ENCODE data around the gene TUBA3C.
"Not testable (repeated sequence)": the region's sequence is repeated elsewhere in the genome, so short reads cannot be mapped to it uniquely, and the experiment has no call there.

Gene TUBA3C

DNA sequence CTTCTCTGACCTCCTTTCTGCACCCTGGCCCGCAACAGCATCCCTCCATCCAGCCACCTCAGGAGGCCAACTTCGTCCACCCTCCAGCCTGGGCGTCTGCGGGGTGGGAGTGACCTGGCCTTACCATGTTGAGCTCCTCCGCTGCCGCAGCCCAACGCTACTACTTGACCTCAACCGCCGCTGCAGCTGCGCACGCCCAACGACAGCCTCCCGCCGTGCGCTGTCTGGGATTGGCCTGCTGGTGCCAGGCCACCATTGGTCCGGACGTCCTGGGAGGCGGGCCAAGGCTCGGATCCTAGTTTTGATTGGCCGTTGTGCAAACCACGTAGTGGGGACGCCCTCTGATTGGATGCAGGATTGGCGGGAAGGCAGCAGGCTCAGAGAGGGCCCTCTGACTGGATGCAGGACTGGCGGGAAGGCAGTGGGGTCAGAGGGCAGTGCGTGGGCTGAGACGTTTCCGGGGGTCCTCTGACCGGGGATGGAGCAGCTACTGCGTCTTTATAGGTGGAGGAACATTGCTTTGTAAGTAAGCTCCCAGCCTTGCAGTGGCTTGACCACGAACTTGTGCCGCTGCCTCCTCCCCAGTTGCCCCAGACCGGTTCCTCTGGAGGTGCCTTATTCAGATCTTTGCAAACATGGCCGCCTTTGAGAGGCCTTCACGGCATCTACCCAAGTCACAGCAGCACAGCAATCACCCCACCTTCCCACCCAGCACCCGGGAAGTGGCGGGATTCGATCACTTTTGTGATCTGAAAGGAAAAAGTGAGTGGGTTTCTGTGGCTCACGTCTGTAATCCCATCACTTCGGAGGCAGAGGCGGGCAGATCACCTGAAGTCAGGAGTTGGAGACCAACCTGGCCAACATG is at the start of gene TUBA3C:
TUBA3C (minus strand) TSS at position 204 of the 865 bp plus-strand sequence; CDS start at position 127, 77 bp downstream.
- intact Hi-C loops (cut with DNase I) = no loop called here
- peak in 4 of 42 donors; percentile 6 to 39 (median 32) for DNase-seq

DNA sequence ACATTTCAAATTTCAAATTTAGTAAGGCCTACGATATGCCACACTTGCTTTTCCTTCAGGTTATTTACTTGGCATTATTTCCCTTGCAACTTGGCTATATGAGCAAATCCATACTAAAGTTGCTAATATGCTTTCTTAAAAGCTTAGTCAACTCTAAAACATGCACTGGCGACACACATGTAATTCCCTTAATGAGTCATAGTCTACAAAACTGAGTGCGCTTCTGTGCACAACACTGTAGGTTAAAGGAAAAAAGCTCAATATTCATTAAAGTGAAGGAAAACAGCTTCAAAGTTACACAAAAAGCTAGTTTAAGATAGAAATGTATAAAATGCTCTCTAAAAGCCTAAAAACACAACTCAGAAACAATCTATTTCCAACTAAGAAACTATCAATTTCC is 25.8 kb upstream of the TUBA3C start:
- DNase-seq; intact Hi-C loops (cut with DNase I): not testable (repeated sequence)

DNA sequence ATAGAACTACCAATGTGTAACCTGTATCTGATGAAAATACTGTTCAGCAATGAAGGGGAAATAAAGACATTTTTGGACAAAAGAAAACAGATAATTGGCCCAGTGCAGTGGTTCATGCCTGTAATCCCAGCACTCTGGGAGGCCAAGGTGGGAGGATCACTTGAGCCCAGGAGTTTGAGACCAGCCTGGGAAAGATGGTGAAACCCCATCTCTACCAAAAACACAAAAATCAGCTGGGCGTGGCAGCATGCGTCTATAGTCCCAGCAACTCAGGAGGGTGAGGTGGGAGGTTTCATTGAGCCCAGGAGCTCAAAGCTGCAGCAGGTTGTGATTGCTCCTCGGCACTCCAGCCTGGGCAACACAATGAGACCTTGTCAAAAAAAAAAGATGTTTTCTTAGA is 11.0 kb upstream of the TUBA3C start:
- DNase-seq = peak in 1 of 42 donors; percentile 10
- intact Hi-C loops (cut with DNase I) = not testable (repeated sequence)

DNA sequence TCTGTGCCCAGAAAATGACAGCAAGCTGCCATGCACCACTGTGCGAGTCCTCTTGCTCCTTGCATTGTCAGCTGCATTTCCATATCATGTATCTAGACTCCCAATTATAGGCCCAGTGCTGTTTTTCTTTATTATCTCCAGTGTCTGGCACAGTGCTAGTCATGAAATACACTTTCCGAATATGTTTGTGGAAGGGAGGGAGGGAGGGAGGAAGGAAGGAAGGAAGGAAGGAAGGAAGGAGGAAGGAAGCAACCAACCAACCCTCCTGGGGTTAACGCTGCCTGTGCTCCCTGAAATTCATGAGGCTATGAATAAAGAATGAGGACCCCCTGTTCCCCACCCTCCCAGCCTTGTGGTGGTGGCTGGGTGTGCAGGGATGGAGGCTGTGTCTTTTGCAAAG is 8.3 kb upstream of the TUBA3C start:
- DNase-seq; intact Hi-C loops (cut with DNase I): not testable (repeated sequence)

DNA sequence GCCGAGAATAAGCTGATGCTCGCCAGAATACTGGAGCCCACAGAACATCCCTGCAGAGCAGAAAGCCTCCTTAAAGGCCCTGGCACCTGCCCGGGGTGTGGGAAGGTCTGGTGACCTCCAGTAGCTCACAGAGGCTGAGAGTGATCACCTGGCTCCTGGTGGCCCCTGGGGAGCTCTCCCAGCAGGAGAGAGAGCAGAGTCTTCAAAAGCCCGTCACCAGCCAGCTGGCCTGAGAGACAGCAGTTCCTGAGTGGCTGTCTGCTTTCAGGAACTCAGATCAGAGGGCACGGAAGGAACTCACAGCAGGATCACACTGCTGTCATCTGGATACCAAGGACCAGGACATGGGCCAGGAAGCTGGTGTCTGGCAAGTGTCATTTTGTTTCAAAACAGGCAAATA is 7.7 kb upstream of the TUBA3C start:
- DNase-seq = peak in 2 of 42 donors; percentile 34 to 37
- intact Hi-C loops (cut with DNase I) = not testable (repeated sequence)

DNA sequence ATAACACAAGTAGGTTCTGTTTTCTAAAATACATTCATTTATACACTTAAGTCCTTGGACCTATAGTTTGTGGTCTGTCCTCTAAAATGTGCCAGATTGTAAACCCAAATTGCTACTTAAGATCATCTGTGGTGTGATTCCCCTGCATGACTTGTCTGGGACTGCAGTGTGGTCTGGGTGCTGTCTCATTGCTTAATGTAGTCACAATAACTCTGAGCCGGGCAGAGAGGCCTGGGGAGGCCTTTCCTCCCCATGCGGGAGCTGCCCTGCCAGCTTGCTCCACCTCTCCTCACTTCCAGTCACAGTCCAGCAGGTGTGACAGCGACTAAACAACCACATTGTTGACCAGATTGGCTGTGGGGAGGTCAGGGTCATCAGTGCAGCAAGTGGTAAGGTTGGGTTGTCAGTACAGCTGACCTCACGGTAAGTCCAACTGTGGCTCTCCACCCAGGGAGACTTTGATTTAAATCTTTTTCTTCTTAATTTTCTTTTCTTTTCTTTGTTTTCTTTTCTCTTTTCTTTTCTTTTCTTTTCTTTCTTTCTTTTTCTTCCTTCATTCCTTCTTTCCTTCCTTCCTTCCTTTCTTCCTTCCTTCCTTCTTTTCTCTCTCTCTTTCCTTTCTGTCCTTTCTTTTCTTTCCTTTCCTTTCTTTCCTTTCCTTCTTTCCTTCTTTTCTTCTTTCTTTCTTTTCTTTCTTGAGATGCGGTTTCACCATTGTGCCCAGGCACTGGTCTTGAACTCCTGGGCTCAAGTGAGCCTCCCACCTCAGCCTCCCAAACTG is 4.4 kb upstream of the TUBA3C start:
- intact Hi-C loops (cut with DNase I) = no loop called here
- peak in 2 of 42 donors; percentile 15 to 23 for DNase-seq

DNA sequence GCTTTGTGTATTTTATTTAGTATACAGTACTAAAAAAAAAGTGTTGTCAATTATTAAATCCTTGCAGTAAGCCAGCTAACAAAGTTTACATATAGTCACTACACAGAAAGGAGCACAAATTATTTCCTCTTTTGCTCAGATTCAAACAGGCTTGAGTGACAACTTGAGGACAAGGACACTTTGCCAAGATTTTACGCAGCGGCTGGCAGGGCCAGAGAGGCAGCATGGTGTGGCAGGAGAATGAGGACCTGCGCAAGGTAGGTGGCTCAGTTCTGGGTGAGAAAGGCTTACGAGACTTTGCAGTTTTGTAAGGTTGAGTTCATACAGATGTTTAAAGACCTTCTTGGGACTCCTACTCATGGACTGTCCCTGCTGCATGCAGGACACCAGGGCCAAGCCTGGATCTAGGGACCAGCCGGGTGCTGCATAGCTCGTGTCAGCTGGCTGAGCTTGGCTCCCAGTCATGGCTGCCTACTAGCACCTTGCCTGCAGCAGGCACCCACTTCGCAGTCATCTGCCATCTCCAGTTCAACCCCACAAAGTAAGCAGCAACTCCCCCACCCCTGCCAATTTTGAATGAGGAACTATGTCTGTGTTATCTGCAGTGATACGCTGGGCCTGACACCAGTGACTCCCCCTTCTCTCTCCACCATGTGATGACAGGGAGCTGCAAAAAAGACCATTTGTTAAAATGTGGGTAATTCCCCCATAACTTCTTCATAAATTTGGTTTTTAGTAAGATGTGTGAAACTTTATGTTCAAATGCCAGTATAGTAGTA is 3.7 kb upstream of the TUBA3C start:
- intact Hi-C loops (cut with DNase I) = no loop called here
- DNase-seq = peak in 3 of 42 donors; percentile 24 to 34 (median 28)

DNA sequence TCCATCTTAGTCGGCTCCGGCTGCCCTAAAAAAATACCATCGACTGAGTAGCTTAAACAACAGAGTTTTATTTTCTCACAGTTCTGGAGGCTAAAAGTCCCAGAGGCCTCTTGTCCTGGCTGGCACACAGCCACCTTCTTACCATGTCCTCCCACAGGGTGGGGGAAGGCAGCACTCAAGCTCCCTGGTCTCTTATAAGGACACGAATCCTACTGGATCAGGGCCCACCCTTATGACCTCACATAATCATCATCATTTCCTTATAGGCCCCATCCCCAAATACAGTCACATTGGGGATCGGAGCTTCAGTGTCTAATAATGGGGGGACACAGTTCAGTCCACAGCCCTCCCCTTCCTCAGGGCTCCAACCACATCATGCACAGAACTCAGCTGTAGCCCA is 2.6 kb upstream of the TUBA3C start:
- intact Hi-C loops (cut with DNase I) = no loop called here
- peak in 2 of 42 donors; percentile 2 to 35 for DNase-seq

DNA sequence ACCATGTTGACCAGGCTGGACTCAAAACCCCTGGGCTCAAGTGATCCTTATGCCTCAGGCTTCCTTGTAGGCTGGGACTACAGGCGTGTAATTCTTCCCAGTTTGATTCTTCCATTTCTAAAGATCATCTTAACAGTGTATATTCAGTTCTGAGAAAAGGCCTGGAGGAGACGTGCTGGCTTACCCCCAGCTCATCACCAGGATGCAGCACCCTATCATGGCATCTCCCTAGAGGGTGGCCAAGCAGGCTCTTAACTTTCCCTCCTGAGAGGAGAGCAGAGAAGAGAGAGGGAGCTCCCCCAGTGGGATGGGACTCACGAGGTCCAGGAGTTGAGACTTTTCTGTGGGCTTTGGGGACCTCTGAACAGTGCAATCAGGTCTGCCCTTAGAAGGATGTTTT is 2.1 kb upstream of the TUBA3C start:
- DNase-seq = peak in 1 of 42 donors; percentile 5
- intact Hi-C loops (cut with DNase I) = no loop called here

DNA sequence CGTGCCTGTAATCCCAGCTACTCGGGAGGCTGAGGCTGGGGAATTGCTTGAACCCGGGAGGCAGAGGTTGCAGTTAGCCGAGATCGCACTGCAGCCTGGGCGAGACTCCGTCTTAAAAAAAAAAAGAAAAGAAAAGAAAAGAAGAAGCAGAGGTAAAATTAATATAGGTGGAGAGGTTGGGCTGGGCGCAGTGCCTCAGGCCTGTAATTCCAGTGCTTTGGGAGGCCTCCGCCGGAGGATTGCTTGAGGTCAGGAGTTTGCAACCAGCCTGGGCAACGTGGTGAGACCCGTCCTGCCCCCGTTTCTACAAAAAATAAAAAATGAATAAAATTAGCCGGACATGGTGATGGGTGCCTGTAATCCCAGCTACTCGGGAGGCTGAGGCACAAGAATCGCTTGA is 912 bp upstream of the TUBA3C start:
- peak in 4 of 42 donors; percentile 2 to 33 (median 18) for DNase-seq
- intact Hi-C loops (cut with DNase I) = no loop called here

DNA sequence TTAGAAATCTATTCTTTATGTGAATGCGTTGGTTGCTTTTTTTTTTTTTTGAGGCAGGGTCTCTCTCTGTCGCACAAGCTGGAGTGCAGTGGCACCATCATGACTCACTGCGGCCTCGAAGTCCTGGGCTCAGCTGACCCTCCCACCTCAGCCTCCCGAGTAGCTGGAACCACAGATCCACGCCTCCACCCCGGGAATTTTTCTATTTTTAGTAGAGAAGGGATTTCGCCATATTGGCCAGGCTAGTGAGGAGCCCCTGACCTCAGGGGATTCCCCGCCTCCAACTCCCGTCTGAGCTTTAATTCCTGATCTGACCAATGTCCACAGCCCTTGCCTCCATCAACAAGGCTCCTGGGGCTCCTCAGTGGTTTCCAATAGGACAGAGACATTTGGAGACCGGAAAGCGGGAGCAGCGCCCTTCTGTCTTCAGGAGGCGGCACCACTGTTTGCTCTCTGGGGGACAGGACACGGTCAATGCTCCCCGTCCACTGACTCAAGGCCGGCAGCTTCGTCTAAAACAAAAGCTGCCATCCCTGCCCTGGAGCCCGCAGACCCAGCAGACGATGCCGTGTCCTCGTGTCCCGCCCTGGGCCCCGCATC is 503 bp downstream of the TUBA3C start:
- peak in 2 of 42 donors; percentile 7 to 25 for DNase-seq
- intact Hi-C loops (cut with DNase I) = no loop called here

DNA sequence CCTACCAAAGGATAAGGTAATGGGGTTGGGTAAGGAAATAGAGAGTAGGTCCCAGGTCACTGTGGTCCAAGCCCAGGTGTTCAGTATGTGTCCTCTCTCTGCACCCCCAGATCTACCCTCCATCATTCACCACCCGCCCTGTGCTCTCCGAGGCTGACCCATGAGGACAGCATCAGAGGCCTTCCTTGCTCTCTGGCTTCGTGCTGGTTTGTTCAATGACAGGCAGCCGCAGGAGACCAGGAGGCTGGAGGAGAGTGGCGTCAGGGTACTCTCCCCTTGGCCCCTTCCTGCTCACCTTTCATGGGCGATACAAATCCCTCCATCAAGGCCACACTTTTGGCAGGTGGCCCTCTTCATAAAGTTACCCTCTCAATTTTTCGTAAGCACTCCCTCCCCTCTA is 1.7 kb downstream of the TUBA3C start:
- peak in 4 of 42 donors; percentile 2 to 38 (median 8) for DNase-seq
- intact Hi-C loops (cut with DNase I) = no loop called here

DNA sequence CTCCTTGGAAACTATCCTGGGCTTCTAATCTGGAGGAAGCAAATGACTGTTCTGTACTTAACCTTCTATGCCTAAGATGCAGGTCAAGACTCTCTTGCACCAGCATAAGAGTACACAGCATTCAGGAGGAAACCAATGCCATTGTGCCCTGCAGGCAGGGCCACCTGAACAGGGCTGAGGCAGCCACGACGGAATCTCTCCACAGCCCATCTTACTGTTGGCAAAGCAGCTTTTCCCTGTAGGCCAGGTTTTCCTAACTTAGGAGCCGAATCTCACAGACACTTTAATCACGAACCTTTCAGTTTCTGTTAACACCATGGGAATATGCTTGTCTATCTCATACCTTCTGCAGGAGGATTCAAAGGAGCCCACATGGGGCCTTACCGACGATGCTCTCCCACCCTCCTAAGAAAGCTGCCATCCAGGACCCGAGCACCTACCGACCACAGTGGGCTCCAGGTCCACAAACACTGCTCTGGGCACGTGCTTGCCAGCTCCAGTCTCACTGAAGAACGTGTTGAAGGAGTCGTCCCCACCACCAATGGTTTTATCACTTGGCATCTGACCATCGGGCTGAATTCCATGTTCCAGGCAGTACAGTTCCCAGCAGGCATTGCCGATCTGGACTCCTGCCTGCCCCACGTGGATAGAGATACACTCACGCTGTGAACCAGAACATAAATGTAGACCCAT is 2.6 kb downstream of the TUBA3C start:
- intact Hi-C loops (cut with DNase I) = no loop called here
- peak in 3 of 42 donors; percentile 2 to 20 (median 16) for DNase-seq

DNA sequence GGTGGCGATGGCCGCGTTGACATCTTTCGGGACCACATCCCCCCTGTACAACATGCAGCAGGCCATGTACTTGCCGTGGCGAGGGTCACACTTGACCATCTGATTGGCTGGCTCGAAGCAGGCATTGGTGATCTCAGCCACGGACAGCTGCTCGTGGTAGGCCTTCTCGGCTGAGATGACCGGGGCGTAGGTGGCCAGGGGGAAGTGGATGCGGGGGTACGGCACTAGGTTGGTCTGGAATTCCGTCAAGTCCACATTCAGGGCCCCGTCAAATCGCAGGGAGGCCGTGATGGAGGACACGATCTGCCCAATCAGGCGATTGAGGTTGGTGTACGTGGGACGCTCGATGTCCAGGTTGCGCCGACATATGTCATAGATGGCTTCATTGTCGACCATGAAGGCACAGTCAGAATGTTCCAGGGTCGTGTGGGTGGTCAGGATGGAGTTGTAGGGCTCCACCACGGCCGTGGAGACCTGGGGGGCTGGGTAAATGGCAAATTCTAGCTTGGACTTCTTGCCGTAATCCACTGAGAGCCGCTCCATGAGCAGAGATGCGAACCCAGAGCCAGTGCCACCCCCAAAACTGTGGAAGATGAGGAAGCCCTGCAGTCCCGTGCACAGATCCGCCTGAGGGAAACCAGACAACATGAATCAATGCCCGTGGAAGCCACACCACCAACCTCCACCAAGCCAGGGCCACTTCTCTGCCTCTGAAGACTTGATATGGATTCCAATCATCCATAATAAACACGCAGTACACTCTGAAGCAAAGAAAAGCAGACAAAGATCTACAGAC is 4.4 kb downstream of the TUBA3C start:
- intact Hi-C loops (cut with DNase I) = not testable (repeated sequence)
- peak in 3 of 42 donors; percentile 8 to 26 (median 23) for DNase-seq

DNA sequence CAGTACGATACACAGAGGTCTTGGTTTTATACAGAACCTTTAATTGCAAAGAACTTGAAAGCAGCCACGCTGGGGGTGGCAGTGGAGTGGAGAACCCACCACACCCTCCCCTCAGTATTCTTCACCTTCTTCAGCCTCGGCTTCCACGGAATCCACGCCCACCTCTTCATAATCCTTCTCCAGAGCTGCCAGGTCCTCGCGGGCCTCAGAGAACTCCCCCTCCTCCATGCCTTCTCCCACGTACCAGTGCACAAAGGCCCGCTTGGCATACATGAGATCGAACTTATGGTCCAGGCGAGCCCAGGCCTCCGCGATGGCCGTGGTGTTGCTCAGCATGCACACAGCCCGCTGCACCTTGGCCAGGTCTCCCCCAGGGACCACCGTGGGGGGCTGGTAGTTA is 7.9 kb downstream of the TUBA3C start:
- no peak for DNase-seq
- intact Hi-C loops (cut with DNase I) = no loop called here

DNA sequence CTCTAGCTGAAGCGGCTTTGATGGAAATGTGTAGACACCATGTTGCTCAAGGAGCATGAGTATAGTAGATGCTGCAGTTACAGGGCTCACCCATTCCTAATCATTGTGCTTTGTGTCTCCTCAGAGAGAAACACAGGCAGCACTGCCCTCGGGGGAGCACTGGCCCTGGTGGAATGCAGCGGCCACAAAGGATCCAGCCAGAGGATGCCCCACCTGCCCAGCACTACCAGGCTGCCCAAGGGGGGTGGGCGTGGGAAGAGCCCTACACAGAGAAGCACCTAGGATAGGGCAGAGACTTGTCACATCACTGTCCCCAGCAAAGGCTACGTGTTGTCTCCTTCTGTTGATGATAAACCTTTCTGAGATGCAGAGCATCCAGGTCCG is 9.0 kb downstream of the TUBA3C start:
- intact Hi-C loops (cut with DNase I) = no loop called here
- DNase-seq = no peak

DNA sequence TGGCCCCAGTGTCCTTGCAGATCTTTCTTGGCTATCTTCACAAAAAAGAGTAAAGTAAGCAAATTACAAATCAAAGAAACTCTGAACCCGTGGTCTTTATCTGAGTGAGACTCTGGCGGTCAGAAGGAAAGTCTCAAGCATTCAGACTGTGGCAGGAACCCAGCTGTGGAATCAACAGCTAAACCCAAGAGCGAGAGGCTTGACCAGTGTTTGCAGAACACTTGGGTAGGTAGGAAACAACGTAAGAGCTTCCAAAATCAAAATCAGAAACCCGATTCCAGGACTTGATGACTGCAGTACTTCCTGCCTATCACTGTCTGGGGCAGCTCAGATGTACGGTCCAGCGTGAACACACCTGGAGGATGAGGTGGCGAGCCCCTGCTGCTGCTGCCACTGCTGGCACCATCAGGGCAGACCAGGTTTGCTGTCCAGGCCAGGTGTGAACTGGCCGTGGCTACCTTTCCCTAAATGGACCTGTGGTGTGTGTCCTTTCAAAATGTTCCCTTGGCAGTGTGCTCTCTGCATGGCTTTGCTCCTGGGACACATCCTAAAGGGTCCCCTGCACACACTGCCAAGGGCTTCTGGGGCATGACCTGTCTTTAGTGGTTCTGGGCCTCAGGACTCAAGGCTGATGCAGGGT is 9.5 kb downstream of the TUBA3C start:
- intact Hi-C loops (cut with DNase I) = no loop called here

More for the DNA sequence above, 9.5 kb downstream of the TUBA3C start:
- DNase-seq = no peak

Measured in head of caudate nucleus (tissue), 42 donors.